ENCODE data around the gene CLCN4.

DNA sequence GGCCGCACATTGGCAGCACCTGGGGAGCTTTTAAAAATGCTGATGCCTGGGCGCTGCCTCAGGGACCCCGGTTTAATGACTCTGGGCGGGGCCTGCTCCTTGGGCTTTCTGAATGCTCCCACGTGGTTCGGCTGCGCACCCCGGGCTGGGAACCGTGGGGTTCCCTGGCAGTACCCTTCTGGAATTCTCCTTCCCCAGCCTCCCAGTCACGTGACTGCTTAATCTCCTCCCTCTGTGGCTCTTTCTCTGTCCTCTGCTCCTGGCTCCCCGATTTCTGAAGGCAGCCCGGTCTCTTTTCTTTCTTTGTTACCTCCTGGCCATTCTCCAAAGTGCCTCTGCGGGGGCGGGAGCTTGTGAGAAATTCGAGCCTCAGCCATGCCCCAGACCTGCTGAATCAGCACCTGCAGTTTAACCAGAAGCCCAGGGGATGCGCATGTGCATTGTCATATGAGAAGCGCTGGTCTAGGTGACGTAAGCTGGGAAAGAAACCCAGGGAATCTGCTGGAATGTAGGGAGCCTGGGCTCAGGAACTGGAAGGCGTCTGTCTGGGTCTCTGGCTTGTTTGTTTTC is 16.6 kb downstream of the CLCN4 start:
- TF ChIP-seq, protein P1, sequence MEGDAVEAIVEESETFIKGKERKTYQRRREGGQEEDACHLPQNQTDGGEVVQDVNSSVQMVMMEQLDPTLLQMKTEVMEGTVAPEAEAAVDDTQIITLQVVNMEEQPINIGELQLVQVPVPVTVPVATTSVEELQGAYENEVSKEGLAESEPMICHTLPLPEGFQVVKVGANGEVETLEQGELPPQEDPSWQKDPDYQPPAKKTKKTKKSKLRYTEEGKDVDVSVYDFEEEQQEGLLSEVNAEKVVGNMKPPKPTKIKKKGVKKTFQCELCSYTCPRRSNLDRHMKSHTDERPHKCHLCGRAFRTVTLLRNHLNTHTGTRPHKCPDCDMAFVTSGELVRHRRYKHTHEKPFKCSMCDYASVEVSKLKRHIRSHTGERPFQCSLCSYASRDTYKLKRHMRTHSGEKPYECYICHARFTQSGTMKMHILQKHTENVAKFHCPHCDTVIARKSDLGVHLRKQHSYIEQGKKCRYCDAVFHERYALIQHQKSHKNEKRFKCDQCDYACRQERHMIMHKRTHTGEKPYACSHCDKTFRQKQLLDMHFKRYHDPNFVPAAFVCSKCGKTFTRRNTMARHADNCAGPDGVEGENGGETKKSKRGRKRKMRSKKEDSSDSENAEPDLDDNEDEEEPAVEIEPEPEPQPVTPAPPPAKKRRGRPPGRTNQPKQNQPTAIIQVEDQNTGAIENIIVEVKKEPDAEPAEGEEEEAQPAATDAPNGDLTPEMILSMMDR (IDR thresholded peaks at IDR 0.05) = no peak
- TF ChIP-seq POLR2A (IDR thresholded peaks at IDR 0.05) (no peak), POLR2AphosphoS5 (IDR thresholded peaks at IDR 0.05) (peak in 1 of 3 donors; percentile 25)

Measured in breast epithelium (tissue), 3 donors.